ENCODE measurements around the gene FAM184A. TPM values are rescaled to one million over a fixed set of nuclear protein-coding genes. Genes with fewer than 3 reads are reported as not detected.
"Not testable (repeated sequence)": the region's sequence is repeated elsewhere in the genome, so short reads cannot be mapped to it uniquely, and the experiment has no call there.

FAM184A gene
- total and polyA plus RNA-seq, 2 experiments from 2014 or later: 13.7 to 18.6 TPM

GRCh38 chr6:119119989-119120388, 41.5 kb upstream of the FAM184A start:
- H3K36me3 Mint-ChIP-seq (ENCODE audit: low read depth): no peaks in the 10 kb centered on the region
- peaks cover 7% of the 10 kb centered on the region for H3K27me3 Mint-ChIP-seq (ENCODE audit: insufficient read depth, low read depth, poor library complexity)
- no peaks in the 10 kb centered on the region for H4K20me1 ChIP-seq (replicated peaks; ENCODE audit: insufficient read depth)
- H3K79me2 ChIP-seq (replicated peaks; ENCODE audit: insufficient read depth): no peaks in the 10 kb centered on the region
- no peak for TF ChIP-seq STAT1 (IDR thresholded peaks at IDR 0.05; ENCODE audit: unreplicated experiment)
- no peak overlapping the region for H3K4me2 ChIP-seq
- no peaks in the 10 kb centered on the region for H3K9me2 ChIP-seq (ENCODE audit: insufficient read depth)
- no peaks in the 10 kb centered on the region for H3K36me3 ChIP-seq (ENCODE audit: insufficient read depth)
- no peak overlapping the region for H3K27ac ChIP-seq (ENCODE audit: low read depth)
- DNase-seq (ENCODE audit: low spot score) (no peak), ATAC-seq (no peak)
- no peak overlapping the region for H3K4me3 ChIP-seq
- H3K4me1 ChIP-seq (ENCODE audit: insufficient read depth): peaks cover 15% of the 10 kb centered on the region
- no peak overlapping the region for H2AFZ ChIP-seq
- no peak overlapping the region for H3K4me3 Mint-ChIP-seq
- no peaks in the 10 kb centered on the region for H3K9me3 Mint-ChIP-seq
- H3K4me1 Mint-ChIP-seq: peaks cover 20% of the 10 kb centered on the region
- 0 out of 2 replicates have a peak, but pooled peaks cover 3% of the 10 kb centered on the region for H3K27me3 ChIP-seq (ENCODE audit: insufficient read depth)
- no peaks in the 10 kb centered on the region for H3F3A ChIP-seq (replicated peaks; ENCODE audit: low read depth)
- no peak overlapping the region for H3K27ac Mint-ChIP-seq

- not testable (repeated sequence) for H3K4me1 ChIP-seq (ENCODE audit: insufficient read depth); H3K27ac Mint-ChIP-seq; H3F3A ChIP-seq (replicated peaks; ENCODE audit: low read depth); H3K36me3 Mint-ChIP-seq (ENCODE audit: low read depth); H3K9me3 Mint-ChIP-seq; H3K27me3 ChIP-seq (ENCODE audit: insufficient read depth); H4K20me1 ChIP-seq (replicated peaks; ENCODE audit: insufficient read depth); H3K36me3 ChIP-seq (ENCODE audit: insufficient read depth); H3K79me2 ChIP-seq (replicated peaks; ENCODE audit: insufficient read depth); H3K27ac ChIP-seq (ENCODE audit: low read depth); H3K27me3 Mint-ChIP-seq (ENCODE audit: insufficient read depth, low read depth, poor library complexity); ATAC-seq; DNase-seq (ENCODE audit: low spot score); H2AFZ ChIP-seq; H3K9me2 ChIP-seq (ENCODE audit: insufficient read depth)
- Histone ChIP-seq H3K4me2 (peak overlapping the region; percentile 50), H3K4me3 (peak overlapping the region; percentile 28)
- H3K4me3 Mint-ChIP-seq: peak overlapping the region; percentile 57
- H3K4me1 Mint-ChIP-seq: peaks cover 16% of the 10 kb centered on the region
Measured at GRCh38 chr6:119119062-119119461, 40.6 kb upstream of the FAM184A start.

DNA sequence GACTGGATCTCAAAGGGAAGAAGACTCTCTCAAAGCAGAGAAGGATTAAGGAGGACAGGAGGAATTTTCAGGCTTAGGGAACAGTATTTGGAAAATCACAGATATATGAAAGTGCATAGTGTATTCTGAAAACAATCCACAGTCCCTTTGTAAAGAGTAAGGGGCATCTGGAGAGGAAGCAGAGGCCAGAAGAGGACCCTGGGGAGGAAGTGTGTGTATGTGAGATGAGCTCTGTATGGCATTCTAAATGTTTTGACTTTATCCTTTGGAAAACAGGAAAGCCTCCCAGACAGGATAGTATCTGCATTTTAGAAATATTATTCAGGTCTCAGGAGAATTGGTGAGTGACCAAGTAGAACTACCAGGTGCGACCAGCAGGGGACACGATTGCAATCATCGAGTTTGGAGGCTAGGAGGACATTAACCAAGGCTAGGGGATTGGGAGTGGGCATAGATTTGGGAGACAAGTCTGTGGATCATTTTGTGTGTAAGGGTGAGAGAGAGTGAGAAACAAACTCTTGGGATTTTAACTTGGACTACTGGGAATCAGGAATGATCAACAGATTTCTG, 38.3 kb upstream of the FAM184A start:
- peak; percentile 50 for DNase-seq (ENCODE audit: low spot score)

More for the DNA sequence above, 38.3 kb upstream of the FAM184A start:
- Histone ChIP-seq H3K4me3 (no peak overlapping the region), H3K4me1 (ENCODE audit: insufficient read depth) (peaks cover 10% of the 10 kb centered on the region), H3K27ac (ENCODE audit: low read depth) (no peak overlapping the region), H3F3A (replicated peaks; ENCODE audit: low read depth) (no peaks in the 10 kb centered on the region), H3K27me3 (ENCODE audit: insufficient read depth) (0 out of 2 replicates have a peak, but pooled peaks cover 3% of the 10 kb centered on the region), H2AFZ (no peak overlapping the region), H3K36me3 (ENCODE audit: insufficient read depth) (no peaks in the 10 kb centered on the region), H3K9me2 (ENCODE audit: insufficient read depth) (no peaks in the 10 kb centered on the region), H3K4me2 (no peak overlapping the region), H4K20me1 (replicated peaks; ENCODE audit: insufficient read depth) (no peaks in the 10 kb centered on the region), H3K79me2 (replicated peaks; ENCODE audit: insufficient read depth) (no peaks in the 10 kb centered on the region)
- H3K36me3 Mint-ChIP-seq (ENCODE audit: low read depth): no peaks in the 10 kb centered on the region
- TF ChIP-seq, protein P1, sequence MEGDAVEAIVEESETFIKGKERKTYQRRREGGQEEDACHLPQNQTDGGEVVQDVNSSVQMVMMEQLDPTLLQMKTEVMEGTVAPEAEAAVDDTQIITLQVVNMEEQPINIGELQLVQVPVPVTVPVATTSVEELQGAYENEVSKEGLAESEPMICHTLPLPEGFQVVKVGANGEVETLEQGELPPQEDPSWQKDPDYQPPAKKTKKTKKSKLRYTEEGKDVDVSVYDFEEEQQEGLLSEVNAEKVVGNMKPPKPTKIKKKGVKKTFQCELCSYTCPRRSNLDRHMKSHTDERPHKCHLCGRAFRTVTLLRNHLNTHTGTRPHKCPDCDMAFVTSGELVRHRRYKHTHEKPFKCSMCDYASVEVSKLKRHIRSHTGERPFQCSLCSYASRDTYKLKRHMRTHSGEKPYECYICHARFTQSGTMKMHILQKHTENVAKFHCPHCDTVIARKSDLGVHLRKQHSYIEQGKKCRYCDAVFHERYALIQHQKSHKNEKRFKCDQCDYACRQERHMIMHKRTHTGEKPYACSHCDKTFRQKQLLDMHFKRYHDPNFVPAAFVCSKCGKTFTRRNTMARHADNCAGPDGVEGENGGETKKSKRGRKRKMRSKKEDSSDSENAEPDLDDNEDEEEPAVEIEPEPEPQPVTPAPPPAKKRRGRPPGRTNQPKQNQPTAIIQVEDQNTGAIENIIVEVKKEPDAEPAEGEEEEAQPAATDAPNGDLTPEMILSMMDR (conservative IDR thresholded peaks at IDR 0.05; ENCODE audit: low read depth in 2 of 2): peak; percentile 51 to 70
- TF ChIP-seq EZH2 (IDR thresholded peaks at IDR 0.05; ENCODE audit: low read depth, unreplicated experiment): no peak
- H3K9me3 Mint-ChIP-seq: no peaks in the 10 kb centered on the region
- H3K27ac Mint-ChIP-seq: no peak overlapping the region
- H3K4me1 Mint-ChIP-seq: peaks cover 24% of the 10 kb centered on the region
- peak; percentile 47; the same call in 2 of the 3 replicates for ATAC-seq
- no peak overlapping the region for H3K4me3 Mint-ChIP-seq
- peaks cover 4% of the 10 kb centered on the region for H3K27me3 Mint-ChIP-seq (ENCODE audit: insufficient read depth, low read depth, poor library complexity)

All from GM23338 (cell line).